Activated naive CD4-positive, alpha-beta T cell treated with anti-CD3 and anti-CD28 coated beads for 36 hours (primary cell): ENCODE measurements around the gene CDC42SE1. TPM values are rescaled to one million over a fixed set of nuclear protein-coding genes. Genes with fewer than 3 reads are reported as not detected.

Source experiments
- CTCF ChIA-PET: fragments of 350-600 bp; sonication (Branson Sonifier 250); formaldehyde crosslinking; loops from one replicate; lab custom pipeline; 2021; ENCODE audit warnings: antibody characterized with exemption; lab: Charles Lee
- DNase-seq: peaks from one replicate; pipeline ENCODE4 v3.0.0-alpha.2; 2020
- H3K27ac Mint-ChIP-seq: one replicate; pipeline ENCODE4 v1.8.0; 2021; ENCODE audit warnings: mild to moderate bottlenecking, mixed read lengths
- H3K27me3 Mint-ChIP-seq: one replicate; pipeline ENCODE4 v1.8.0; 2021; ENCODE audit warnings: low read depth, mixed read lengths
- H3K36me3 Mint-ChIP-seq: one replicate; pipeline ENCODE4 v1.8.0; 2021; ENCODE audit warnings: low read depth, mixed read lengths
- H3K4me1 Mint-ChIP-seq: one replicate; pipeline ENCODE4 v1.8.0; 2021; ENCODE audit warnings: low read depth, mixed read lengths
- H3K4me3 Mint-ChIP-seq: one replicate; pipeline ENCODE4 v1.8.0; 2021; ENCODE audit warnings: mild to moderate bottlenecking, moderate library complexity, mixed read lengths
- H3K9me3 Mint-ChIP-seq: one replicate; pipeline ENCODE4 v1.8.0; 2021; ENCODE audit warnings: mixed read lengths
- intact Hi-C: fragments of 100-400 bp; cut with micrococcal nuclease; formaldehyde crosslinking; loops from one replicate; pipeline ENCODE4 v1.15.1; 2023
- total RNA-seq, 2 experiments: library from RNA; stranded (reverse); gene quantifications; one replicate each; pipeline ENCODE4 v1.2.3, GENCODE V29; 2021

Gene CDC42SE1
- total RNA-seq, 2 experiments from 2014 or later, result 98.1 to 99.0 TPM

GRCh38 chr1:151026460-151026859 lies 33.0 kb downstream of the CDC42SE1 start:
- intact Hi-C loops, result no loop called here
- DNase-seq, result no peak
- H3K27ac Mint-ChIP-seq, result no peak overlapping the region
- H3K4me3 Mint-ChIP-seq, result no peak overlapping the region
- no peaks in the 10 kb centered on the region for H3K9me3 Mint-ChIP-seq
- peaks cover 6% of the 10 kb centered on the region for H3K4me1 Mint-ChIP-seq
- H3K27me3 Mint-ChIP-seq, result no peaks in the 10 kb centered on the region
- H3K36me3 Mint-ChIP-seq, result peaks cover 11% of the 10 kb centered on the region
- CTCF ChIA-PET, result interaction anchor here (1.2 to 3.3 kb wide), 3 partner anchors 21 to 130 kb away, joined by 6 to 30 read pairs (median 24); partner anchors contain the start of genes C1orf56 and TNFAIP8L2

- H3K9me3 Mint-ChIP-seq, result no peaks in the 10 kb centered on the region
- peak overlapping the region; percentile 36 for H3K4me3 Mint-ChIP-seq
- H3K27ac Mint-ChIP-seq, result no peak overlapping the region
- CTCF ChIA-PET, result interaction anchor here (0.5 to 3.3 kb wide), 26 partner anchors 12 to 228 kb away, joined by 3 to 30 read pairs (median 4); partner anchors contain the start of genes BNIPL, C1orf56, CDC42SE1 and GABPB2
- H3K4me1 Mint-ChIP-seq, result peaks cover 6% of the 10 kb centered on the region
- no peaks in the 10 kb centered on the region for H3K27me3 Mint-ChIP-seq
- DNase-seq, result peak; percentile 91
- intact Hi-C loops, result loop anchor here (1.0 kb wide), 5 partner anchors 35 to 227 kb away; partner anchors contain the start of genes CDC42SE1, GABPB2 and TNFAIP8L2
- H3K36me3 Mint-ChIP-seq, result peaks cover 10% of the 10 kb centered on the region
Measured at GRCh38 chr1:151024540-151025146, 34.8 kb downstream of the CDC42SE1 start.

- Mint-ChIP-seq H3K27ac (no peak overlapping the region), H3K4me3 (no peak overlapping the region), H3K4me1 (peaks cover 32% of the 10 kb centered on the region), H3K36me3 (peaks cover 3% of the 10 kb centered on the region), H3K9me3 (no peaks in the 10 kb centered on the region), H3K27me3 (no peaks in the 10 kb centered on the region)
- intact Hi-C loops, result no loop called here
- CTCF ChIA-PET, result no interaction called here
- DNase-seq, result no peak
Measured at GRCh38 chr1:151013518-151013917, 45.9 kb downstream of the CDC42SE1 start.

- H3K4me3 Mint-ChIP-seq, result no peak overlapping the region
- CTCF ChIA-PET, result interaction anchor here (0.9 to 1.2 kb wide), 3 partner anchors 17 to 155 kb away, joined by 3 read pairs; partner anchors contain the start of gene CDC42SE1
- intact Hi-C loops, result no loop called here
- H3K36me3 Mint-ChIP-seq, result no peaks in the 10 kb centered on the region
- no peak overlapping the region for H3K27ac Mint-ChIP-seq
- H3K9me3 Mint-ChIP-seq, result no peaks in the 10 kb centered on the region
- H3K27me3 Mint-ChIP-seq, result no peaks in the 10 kb centered on the region
- peaks cover 35% of the 10 kb centered on the region for H3K4me1 Mint-ChIP-seq
- no peak for DNase-seq
Measured at GRCh38 chr1:151012684-151013471, 46.5 kb downstream of the CDC42SE1 start.

- Mint-ChIP-seq H3K27me3 (no peaks in the 10 kb centered on the region), H3K4me1 (peaks cover 48% of the 10 kb centered on the region)
- CTCF ChIA-PET, result interaction anchor here (1.0 to 1.2 kb wide), 2 partner anchors 48 to 85 kb away, joined by 3 to 5 read pairs; partner anchors contain the start of gene CDC42SE1
Measured at GRCh38 chr1:151011154-151011850, 48.1 kb downstream of the CDC42SE1 start.

GRCh38 chr1:151010346-151010726 lies 49.1 kb downstream of the CDC42SE1 start:
- Mint-ChIP-seq H3K27me3 (no peaks in the 10 kb centered on the region), H3K4me1 (peaks cover 50% of the 10 kb centered on the region), H3K4me3 (no peak overlapping the region), H3K36me3 (peaks cover 2% of the 10 kb centered on the region), H3K27ac (no peak overlapping the region), H3K9me3 (no peaks in the 10 kb centered on the region)
- intact Hi-C loops, result no loop called here
- CTCF ChIA-PET, result interaction anchor here (1.0 kb wide), 1 partner anchor 86 kb away, joined by 5 read pairs; no protein-coding TSS in a partner anchor
- DNase-seq, result no peak

More at GRCh38 chr1:151011154-151011850, 48.1 kb downstream of the CDC42SE1 start:
- Mint-ChIP-seq H3K9me3 (no peaks in the 10 kb centered on the region), H3K4me3 (no peak overlapping the region), H3K27ac (no peak overlapping the region), H3K36me3 (no peaks in the 10 kb centered on the region)
- intact Hi-C loops, result no loop called here
- no peak for DNase-seq

GRCh38 chr1:151009674-151010345 lies 49.6 kb downstream of the CDC42SE1 start:
- DNase-seq, result no peak
- CTCF ChIA-PET, result interaction anchor here (1.0 kb wide), 1 partner anchor 49 kb away, joined by 3 read pairs; the partner anchor contains the start of gene CDC42SE1
- intact Hi-C loops, result loop anchor here (1.0 to 10.0 kb wide), 4 partner anchors 39 to 645 kb away; partner anchors contain the start of genes RPRD2 and TNFAIP8L2
- Mint-ChIP-seq H3K9me3 (no peaks in the 10 kb centered on the region), H3K4me1 (peaks cover 50% of the 10 kb centered on the region), H3K36me3 (peaks cover 2% of the 10 kb centered on the region), H3K27me3 (no peaks in the 10 kb centered on the region), H3K4me3 (peak overlapping the region; percentile 92), H3K27ac (no peak overlapping the region)

GRCh38 chr1:151009206-151009587 lies 50.2 kb downstream of the CDC42SE1 start:
- Mint-ChIP-seq H3K36me3 (peaks cover 2% of the 10 kb centered on the region), H3K4me1 (peaks cover 52% of the 10 kb centered on the region), H3K27me3 (no peaks in the 10 kb centered on the region), H3K4me3 (peak overlapping the region; percentile 92), H3K27ac (no peak overlapping the region), H3K9me3 (no peaks in the 10 kb centered on the region)
- peak; percentile 30 for DNase-seq
- intact Hi-C loops, result loop anchor here (1.0 to 10.0 kb wide), 4 partner anchors 40 to 644 kb away; partner anchors contain the start of genes RPRD2 and TNFAIP8L2
- CTCF ChIA-PET, result interaction anchor here (1.0 kb wide), 1 partner anchor 49 kb away, joined by 3 read pairs; the partner anchor contains the start of gene CDC42SE1

GRCh38 chr1:151008244-151009205 lies 50.9 kb downstream of the CDC42SE1 start, which contains the start of gene PRUNE1:
TSS of gene PRUNE1 (plus strand) at chr1:151008449. CDS start at chr1:151008633, 184 bp downstream.
- H3K36me3 Mint-ChIP-seq, result peaks cover 2% of the 10 kb centered on the region
- peak; percentile 97 for DNase-seq
- intact Hi-C loops, result loop anchor here (1.0 to 10.0 kb wide), 9 partner anchors 40 to 644 kb away; partner anchors contain the start of genes GABPB2, PI4KB, RPRD2 and SETDB1
- CTCF ChIA-PET, result interaction anchor here (1.0 kb wide), 1 partner anchor 50 kb away, joined by 3 read pairs; the partner anchor contains the start of gene CDC42SE1
- H3K27ac Mint-ChIP-seq, result peak within 1 kb of the TSS; percentile 99
- H3K9me3 Mint-ChIP-seq, result no peaks in the 10 kb centered on the region
- H3K27me3 Mint-ChIP-seq, result no peaks in the 10 kb centered on the region
- H3K4me3 Mint-ChIP-seq, result peak within 1 kb of the TSS; percentile 92
- H3K4me1 Mint-ChIP-seq, result peaks cover 56% of the 10 kb centered on the region

GRCh38 chr1:151007853-151008243 lies 51.6 kb downstream of the CDC42SE1 start:
- H3K4me1 Mint-ChIP-seq, result peaks cover 61% of the 10 kb centered on the region
- intact Hi-C loops, result loop anchor here (1.0 to 10.0 kb wide), 10 partner anchors 41 to 643 kb away; partner anchors contain the start of genes CTSS, GABPB2, GOLPH3L and PI4KB
- H3K36me3 Mint-ChIP-seq, result peaks cover 2% of the 10 kb centered on the region
- H3K4me3 Mint-ChIP-seq, result peak overlapping the region; percentile 92
- no peak for DNase-seq
- peak overlapping the region; percentile 99 for H3K27ac Mint-ChIP-seq
- H3K9me3 Mint-ChIP-seq, result no peaks in the 10 kb centered on the region
- CTCF ChIA-PET, result interaction anchor here (4.7 kb wide), 1 partner anchor 12 kb away, joined by 54 read pairs; no protein-coding TSS in a partner anchor
- H3K27me3 Mint-ChIP-seq, result no peaks in the 10 kb centered on the region
